DND-41 (cell line): ENCODE data around the gene TRPC3.
"Not testable (repeated sequence)": the region's sequence is repeated elsewhere in the genome, so short reads cannot be mapped to it uniquely, and the experiment has no call there.

ENCODE experiments used
- ATAC-seq: fragments of 200-7000 bp; cut with Tn5 transposase; 3 replicates; pipeline ENCODE4 v1.9.1; 2021; ENCODE audit warnings: low read depth; ENCODE audit not compliant: insufficient read depth
- DNase-seq: peaks from one replicate; pipeline ENCODE4 v3.0.0-alpha.2; 2020
- H2AFZ ChIP-seq: 2 replicates; pipeline ENCODE4 v1.6.0; 2012; ENCODE audit warnings: low read depth, low read length
- H3K27ac ChIP-seq: 2 replicates; pipeline ENCODE4 v1.5.1; 2012; ENCODE audit warnings: low read length, inconsistent platforms
- H3K27me3 ChIP-seq: fragments of 200-600 bp; sonication (generic); 2 replicates; pipeline ENCODE4 v1.6.0; 2012; ENCODE audit warnings: low read length, mild to moderate bottlenecking, inconsistent platforms; ENCODE audit not compliant: insufficient read depth, poor library complexity
- H3K36me3 ChIP-seq: 2 replicates; pipeline ENCODE4 v1.5.1; 2012; ENCODE audit warnings: low read length, inconsistent platforms; ENCODE audit not compliant: insufficient read depth
- H3K4me1 ChIP-seq: 2 replicates; pipeline ENCODE4 v1.5.1; 2012; ENCODE audit warnings: mild to moderate bottlenecking, low read length; ENCODE audit not compliant: insufficient read depth
- H3K4me2 ChIP-seq: 2 replicates; pipeline ENCODE4 v1.6.0; 2012; ENCODE audit warnings: mild to moderate bottlenecking, moderate library complexity, low read length, inconsistent platforms; ENCODE audit not compliant: insufficient read depth
- H3K4me3 ChIP-seq, 2 experiments: fragments of 200-600 bp in 1 of 2; shearing (Covaris generic) in 1 of 2; 2 replicates each; pipeline ENCODE4 v1.5.1; 2012 to 2016; ENCODE audit warnings: inconsistent platforms in 2 of 2, low read length in 2 of 2, mild to moderate bottlenecking in 2 of 2, low read depth in 1 of 2, moderate library complexity in 1 of 2
- H3K79me2 ChIP-seq: 2 replicates; pipeline ENCODE4 v1.6.0; 2012; ENCODE audit warnings: low read length, inconsistent platforms; ENCODE audit not compliant: insufficient read depth
- H3K9ac ChIP-seq: 2 replicates; pipeline ENCODE4 v1.6.0; 2012; ENCODE audit warnings: low read depth, mild to moderate bottlenecking, inconsistent platforms, low read length, moderate library complexity
- H3K9me3 ChIP-seq: 2 replicates; pipeline ENCODE4 v1.5.1; 2012; ENCODE audit warnings: low read length, moderate library complexity, mild to moderate bottlenecking, inconsistent platforms; ENCODE audit not compliant: insufficient read depth, severe bottlenecking
- H4K20me1 ChIP-seq: 2 replicates; pipeline ENCODE4 v1.6.0; 2012; ENCODE audit warnings: low read length; ENCODE audit not compliant: insufficient read depth
- EZH2 ChIP-seq: IDR thresholded peaks from 3 replicates; pipeline ENCODE4 v1.6.1; 2012; ENCODE audit warnings: borderline replicate concordance, low read depth, mild to moderate bottlenecking, moderate library complexity, low read length, inconsistent platforms; ENCODE audit not compliant: severe bottlenecking
- TF ChIP-seq, protein P1 (sequence below): IDR thresholded peaks from 2 replicates; pipeline ENCODE4 v1.5.1; 2012; ENCODE audit warnings: borderline replicate concordance, low read length, moderate library complexity, mild to moderate bottlenecking; ENCODE audit not compliant: poor library complexity, severe bottlenecking; ENCODE audit errors: extremely low read depth

Gene TRPC3

GRCh38 chr4:121932212-121932974 lies 19.5 kb downstream of the TRPC3 start:
- H3K9ac ChIP-seq = no peak overlapping the region
- ATAC-seq = no peak
- H4K20me1 ChIP-seq = no peaks in the 10 kb centered on the region
- peaks cover 22% of the 10 kb centered on the region for H3K27me3 ChIP-seq
- TF ChIP-seq, protein P1, sequence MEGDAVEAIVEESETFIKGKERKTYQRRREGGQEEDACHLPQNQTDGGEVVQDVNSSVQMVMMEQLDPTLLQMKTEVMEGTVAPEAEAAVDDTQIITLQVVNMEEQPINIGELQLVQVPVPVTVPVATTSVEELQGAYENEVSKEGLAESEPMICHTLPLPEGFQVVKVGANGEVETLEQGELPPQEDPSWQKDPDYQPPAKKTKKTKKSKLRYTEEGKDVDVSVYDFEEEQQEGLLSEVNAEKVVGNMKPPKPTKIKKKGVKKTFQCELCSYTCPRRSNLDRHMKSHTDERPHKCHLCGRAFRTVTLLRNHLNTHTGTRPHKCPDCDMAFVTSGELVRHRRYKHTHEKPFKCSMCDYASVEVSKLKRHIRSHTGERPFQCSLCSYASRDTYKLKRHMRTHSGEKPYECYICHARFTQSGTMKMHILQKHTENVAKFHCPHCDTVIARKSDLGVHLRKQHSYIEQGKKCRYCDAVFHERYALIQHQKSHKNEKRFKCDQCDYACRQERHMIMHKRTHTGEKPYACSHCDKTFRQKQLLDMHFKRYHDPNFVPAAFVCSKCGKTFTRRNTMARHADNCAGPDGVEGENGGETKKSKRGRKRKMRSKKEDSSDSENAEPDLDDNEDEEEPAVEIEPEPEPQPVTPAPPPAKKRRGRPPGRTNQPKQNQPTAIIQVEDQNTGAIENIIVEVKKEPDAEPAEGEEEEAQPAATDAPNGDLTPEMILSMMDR = no peak
- TF ChIP-seq EZH2 = no peak
- H3K36me3 ChIP-seq = no peaks in the 10 kb centered on the region
- no peak overlapping the region for H3K4me2 ChIP-seq
- no peak overlapping the region for H3K4me3 ChIP-seq
- H3K79me2 ChIP-seq = no peaks in the 10 kb centered on the region
- DNase-seq = no peak
- no peak overlapping the region for H2AFZ ChIP-seq
- no peaks in the 10 kb centered on the region for H3K9me3 ChIP-seq
- no peak overlapping the region for H3K27ac ChIP-seq
- no peaks in the 10 kb centered on the region for H3K4me1 ChIP-seq

DNA sequence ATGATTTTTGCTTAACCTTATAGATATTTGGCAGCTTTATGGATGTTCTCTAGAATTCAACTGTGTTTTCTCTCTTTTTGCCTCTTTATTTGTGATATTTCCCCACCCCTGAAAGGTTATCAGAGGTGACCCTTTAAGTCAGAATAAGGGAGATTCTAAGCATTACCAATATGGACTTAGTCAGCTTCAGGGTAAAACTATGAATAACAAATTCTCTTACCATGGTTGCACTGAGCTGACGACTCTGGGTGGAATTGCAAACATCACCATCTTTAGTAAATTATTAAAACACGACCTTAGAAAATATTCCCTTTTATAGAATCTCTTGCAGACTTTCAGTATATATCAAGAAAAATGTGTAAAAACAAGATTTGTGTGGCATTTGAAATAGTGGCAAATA lies 21.6 kb downstream of the TRPC3 start:
- Histone ChIP-seq H3K36me3 (no peaks in the 10 kb centered on the region), H3K4me3 (no peak overlapping the region), H4K20me1 (no peaks in the 10 kb centered on the region), H3K9me3 (no peaks in the 10 kb centered on the region), H3K27me3 (peaks cover 17% of the 10 kb centered on the region), H2AFZ (no peak overlapping the region), H3K4me1 (no peaks in the 10 kb centered on the region), H3K9ac (no peak overlapping the region), H3K4me2 (no peak overlapping the region), H3K79me2 (no peaks in the 10 kb centered on the region), H3K27ac (no peak overlapping the region)
- no peak for TF ChIP-seq EZH2
- TF ChIP-seq, protein P1 = no peak
- ATAC-seq (no peak), DNase-seq (no peak)

DNA sequence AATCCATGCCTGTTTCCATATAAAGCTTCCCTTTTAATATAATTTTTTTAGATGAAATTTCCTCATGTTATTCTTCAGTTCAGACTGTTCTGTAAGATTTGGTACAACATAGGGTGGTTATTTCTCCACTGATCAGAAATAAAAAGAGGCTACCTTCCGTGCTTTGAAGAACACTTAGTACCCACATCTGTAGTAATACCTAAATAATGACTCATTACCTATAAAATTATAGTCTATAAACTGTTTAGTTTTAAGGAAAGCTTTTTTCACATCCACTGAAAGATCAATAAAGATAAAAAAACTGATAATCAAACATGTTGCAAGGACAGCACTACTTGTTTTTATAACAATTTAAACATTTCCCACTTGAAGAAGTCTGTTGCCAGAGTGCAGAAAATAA lies 23.9 kb downstream of the TRPC3 start:
- no peaks in the 10 kb centered on the region for H3K36me3 ChIP-seq
- no peak for TF ChIP-seq EZH2
- TF ChIP-seq, protein P1 = no peak
- H3K4me3 ChIP-seq = no peak overlapping the region
- H3K79me2 ChIP-seq = no peaks in the 10 kb centered on the region
- DNase-seq (no peak), ATAC-seq (no peak)
- H3K9ac ChIP-seq = no peak overlapping the region
- no peaks in the 10 kb centered on the region for H3K4me1 ChIP-seq
- H3K9me3 ChIP-seq = no peaks in the 10 kb centered on the region
- no peak overlapping the region for H3K27ac ChIP-seq
- no peak overlapping the region for H3K4me2 ChIP-seq
- H2AFZ ChIP-seq = no peak overlapping the region
- peaks cover 20% of the 10 kb centered on the region for H3K27me3 ChIP-seq
- no peaks in the 10 kb centered on the region for H4K20me1 ChIP-seq

DNA sequence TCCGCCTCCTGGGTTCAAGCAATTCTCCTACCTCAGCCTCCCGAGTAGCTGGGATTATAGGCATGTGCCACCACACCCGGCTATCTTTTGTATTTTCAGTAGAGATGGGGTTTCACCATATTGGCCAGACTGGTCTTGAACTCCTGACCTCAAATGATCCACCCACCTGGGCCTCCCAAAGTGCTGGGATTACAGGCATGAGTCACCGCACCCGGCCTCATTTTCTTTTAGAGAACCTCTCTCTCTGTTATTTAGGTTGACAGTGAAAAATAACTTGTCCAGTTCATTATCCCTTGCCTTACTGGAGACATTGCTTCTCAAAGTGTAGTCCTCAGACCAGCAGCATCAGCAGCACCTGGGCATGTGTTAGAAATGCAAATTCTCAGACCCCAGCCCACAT lies 25.4 kb downstream of the TRPC3 start:
- DNase-seq, H3K9ac ChIP-seq, H3K36me3 ChIP-seq, H4K20me1 ChIP-seq, H3K4me2 ChIP-seq, H3K4me3 ChIP-seq, H3K9me3 ChIP-seq, H2AFZ ChIP-seq, ATAC-seq, H3K27ac ChIP-seq, H3K79me2 ChIP-seq, H3K4me1 ChIP-seq: not testable (repeated sequence)
- H3K27me3 ChIP-seq = peaks cover 20% of the 10 kb centered on the region
